GM18520 (cell line): ENCODE data around the gene SLMAP.

ENCODE experiments used
- ATAC-seq: cut with Tn5 transposase; IDR thresholded peaks from one replicate; pipeline ENCODE4 v1.9.1; 2021; ENCODE audit not compliant: unreplicated experiment

Gene SLMAP

DNA sequence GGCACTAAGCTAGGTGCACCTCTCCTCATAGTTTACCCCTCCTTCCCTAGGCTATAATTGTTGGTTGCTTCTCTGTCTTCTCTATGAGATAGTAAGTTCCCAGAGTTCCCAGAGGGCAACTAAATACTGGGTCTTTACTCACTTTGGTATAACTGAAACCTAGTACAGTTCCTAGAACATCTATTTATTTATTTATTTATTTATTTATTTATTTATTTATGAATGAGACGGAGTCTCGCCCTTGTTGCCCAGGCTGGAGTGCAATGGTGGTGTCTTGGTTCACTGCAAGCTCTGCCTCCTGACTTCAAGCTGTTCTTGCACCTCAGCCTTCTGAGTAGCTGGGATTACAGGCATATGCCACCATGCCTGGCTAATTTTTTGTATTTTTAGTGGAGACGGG is 181.0 kb downstream of the SLMAP start:
- ATAC-seq = no peak

DNA sequence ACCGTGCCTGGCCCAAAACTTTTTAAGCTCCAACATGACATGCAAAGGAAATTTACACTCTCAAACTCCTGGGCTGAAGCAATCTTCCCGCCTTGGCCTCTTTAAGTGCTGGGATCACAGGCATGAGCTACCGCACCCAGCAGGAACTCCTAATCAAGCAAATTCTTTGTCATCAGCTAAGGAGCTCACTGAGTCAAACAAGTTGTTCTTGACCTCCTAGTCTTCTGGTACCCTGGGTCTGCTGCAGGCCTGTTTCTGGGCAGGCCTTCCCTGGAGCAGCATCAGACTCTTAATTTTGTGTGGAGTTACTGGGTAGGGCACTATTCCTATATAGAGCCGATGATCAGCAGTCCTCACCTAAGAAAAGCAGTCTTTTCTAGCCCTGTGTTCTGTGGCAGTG is 183.7 kb downstream of the SLMAP start:
- ATAC-seq = no peak

DNA sequence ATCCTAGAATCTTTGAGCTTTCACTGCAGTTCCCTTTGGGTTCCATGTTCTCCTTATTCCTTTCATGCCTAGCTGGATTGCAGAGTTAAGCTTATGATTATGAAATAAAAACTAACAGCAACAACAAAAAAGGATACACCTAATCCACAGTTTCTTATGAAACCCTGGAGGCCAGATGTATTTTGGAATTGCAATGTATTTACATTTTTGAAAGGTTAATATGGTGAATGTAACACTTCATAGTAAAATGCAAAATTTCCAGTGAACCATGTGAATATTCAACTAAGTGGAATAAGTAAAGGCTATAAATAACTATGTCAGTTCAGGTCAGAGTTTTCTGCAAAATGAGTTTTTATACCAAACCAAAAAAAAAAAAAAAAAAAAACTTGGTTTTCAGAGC is 186.3 kb downstream of the SLMAP start:
- ATAC-seq = no peak

DNA sequence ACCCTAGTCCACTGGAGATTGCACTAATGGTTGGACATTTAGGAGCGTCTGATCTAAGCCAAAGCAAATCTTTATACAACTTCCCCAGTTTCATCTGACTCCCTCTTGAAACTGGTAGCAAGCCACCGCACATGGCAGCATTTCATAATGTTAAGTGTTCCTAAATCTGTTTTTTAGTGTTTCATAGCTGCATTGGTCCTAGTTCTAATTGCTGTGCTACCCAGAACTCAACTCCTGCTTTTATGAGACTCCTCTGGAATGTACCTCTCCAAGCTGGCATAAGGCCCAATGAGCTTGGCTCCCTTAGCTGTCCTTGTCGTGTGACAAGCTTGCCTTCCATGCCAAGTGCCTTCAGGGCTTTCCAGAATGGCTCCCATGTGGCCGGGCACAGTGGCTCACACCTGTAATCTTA is 186.8 kb downstream of the SLMAP start:
- no peak for ATAC-seq

DNA sequence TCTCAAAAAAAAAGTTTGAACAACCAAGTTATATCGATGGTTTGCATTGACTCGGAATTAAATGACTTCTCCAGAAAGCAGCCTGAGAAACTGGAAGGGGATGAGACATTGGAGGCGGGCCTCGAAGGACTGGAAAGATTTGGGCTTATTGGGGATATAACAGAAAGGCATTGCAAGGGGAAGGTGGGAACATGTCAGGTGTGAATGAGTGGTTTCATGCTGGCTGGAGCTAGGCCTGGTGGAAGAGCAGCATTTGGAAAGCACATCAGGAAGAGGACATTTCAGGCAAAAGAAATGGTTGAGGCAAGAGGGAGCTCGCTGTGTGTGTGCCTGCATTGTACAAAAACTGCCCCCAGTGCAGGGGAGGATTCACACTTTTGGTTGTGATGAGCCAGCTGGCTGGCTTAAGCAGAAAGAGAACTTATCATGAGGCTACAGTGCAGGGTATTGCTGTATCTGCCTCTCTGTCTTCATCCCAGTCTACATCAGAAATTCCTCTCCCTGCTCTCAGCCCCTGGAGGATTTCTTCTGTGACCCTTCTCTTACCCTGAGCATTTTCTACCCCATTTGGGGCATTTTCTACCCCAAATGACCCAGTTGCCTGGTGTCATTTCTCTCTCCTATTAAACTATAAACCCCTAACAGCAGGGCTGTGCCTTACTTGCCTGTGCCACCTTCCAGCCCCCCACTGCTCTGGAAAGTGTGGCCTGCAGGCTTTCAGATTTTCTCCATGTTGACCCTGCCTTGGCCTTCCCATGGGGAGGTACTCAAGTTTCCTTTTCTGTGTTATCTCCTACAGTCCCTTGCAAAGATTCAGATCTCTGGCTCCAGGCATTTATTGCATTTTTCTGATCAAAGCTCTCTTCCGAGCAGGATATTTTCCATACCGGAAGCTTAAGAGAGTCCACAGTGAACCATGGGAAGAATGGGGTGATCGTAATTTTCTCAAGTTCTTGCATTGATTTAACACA is 187.7 kb downstream of the SLMAP start:
- ATAC-seq = no peak

DNA sequence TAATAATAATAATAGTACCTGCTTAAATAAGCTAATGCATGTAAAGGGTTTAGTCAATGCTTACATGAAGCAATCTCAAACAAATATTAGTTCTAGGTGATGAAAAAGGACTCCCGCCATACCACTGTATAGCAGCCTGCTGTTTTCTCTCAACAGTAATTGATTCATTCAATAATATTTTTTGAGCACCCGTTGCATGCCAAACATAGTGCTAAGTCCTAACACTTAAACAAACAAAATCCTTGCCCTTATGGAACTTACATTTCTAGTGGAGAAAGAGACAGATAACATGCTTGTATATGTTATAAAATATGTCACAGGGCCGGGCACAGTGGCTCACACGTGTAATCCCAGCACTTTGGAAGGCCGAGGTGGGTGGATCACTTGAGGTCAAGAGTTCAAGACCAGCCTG is 190.9 kb downstream of the SLMAP start:
- ATAC-seq = no peak

DNA sequence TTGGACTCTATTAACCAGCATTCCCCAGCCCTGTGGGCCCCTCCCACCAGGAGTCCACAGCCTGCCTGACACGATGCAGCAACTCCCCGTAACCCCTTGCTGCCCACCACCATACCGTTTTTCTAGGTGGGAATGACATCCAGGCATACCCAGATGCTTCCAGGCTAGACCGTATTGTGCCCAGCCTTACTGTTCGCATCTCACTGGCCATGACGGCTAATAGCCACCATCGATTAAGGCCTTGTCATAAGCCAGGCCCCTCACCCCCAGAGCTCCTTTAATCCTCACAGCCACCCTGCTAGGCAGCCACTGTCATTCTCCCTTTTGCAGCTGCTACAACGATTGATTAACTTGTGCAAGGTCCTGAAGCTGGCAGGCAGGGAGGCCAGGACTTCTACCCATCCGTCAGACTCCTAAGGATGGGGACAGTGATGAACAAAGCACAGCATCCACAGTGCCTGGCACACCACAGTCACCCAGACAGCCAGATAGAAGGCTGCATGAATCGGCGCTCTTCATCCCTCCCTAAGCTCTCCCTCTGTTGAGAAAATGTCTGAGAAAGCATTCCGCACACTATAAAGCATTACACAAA is 192.1 kb downstream of the SLMAP start:
- ATAC-seq = no peak

DNA sequence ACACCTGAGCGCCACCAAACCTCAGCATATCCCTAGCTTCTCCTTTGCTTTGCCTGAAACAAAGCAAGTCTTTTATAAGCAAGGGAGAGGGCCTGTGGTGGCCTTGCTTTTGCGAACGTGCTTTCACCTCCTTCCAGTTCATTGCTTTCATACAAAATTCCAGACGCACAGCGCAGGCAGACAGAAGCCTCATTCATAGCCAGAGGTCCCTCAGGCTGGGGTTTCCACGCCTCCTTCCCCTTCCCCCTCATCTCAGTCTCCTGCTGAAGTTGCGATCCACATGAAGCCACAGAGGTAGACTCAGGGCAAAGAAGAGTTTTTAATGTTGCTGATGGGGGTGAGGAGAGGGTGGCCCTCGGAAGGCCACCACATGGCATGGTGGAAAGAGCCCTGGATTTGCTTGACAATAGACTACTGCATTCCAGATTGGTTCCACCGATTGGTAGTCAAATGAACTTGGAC is 192.7 kb downstream of the SLMAP start:
- no peak for ATAC-seq

DNA sequence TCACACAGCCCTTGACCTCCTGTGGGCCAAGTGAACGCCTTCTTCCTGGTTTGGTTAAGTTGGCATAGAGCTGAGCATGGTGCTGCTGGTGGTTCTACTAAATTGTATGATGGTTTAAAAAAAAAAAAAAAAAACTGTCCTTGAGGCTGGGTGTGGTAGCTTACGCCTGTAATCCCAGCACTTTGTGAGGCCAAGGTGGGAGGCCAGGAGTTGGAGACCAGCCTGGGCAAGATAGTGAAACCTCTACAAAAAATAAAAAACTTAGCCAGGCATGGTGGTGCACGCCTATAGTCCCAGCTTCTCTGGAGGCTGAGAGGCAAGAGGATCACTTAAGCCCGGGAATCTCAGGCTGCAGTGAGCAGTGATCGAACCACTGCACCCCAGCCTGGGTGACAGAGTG is 193.2 kb downstream of the SLMAP start:
- ATAC-seq = no peak

DNA sequence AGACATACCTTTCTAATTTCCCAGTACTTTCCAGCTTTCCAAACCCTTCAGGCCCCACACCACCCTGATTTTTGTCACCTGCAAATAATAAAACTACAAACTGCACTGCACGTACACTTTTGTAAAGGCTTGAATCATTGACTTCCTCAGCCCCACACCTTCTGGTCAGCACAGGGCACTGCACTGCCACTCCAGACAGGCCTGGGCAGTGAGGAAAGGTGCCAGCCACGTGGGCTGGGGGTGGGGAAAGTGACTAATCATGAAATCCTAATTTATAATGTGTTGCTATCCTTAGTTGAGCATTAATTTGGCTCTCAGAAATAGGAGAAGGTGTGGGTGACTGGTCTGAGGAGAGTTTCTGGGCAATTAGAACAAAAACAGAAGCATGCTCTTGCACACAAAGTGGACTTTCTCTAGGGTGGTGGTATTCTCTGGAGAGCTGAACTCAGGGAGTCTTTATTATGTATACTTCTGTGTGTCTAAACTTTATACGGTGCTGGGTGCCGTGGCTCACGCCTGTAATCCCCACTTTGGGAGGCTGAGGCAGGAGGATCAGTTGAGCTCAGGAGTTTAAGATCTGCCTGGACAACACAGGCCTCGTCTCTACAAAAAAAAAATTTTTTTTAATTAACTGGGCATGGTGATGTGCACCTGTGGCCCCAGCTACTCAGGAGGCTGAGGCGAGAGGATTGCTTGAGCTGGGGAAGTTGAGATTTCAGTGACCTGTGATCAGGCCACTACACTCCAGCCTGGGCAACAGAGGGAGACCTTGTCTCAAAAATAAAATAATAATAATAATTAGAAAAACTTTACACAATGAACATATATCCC is 193.9 kb downstream of the SLMAP start:
- no peak for ATAC-seq

DNA sequence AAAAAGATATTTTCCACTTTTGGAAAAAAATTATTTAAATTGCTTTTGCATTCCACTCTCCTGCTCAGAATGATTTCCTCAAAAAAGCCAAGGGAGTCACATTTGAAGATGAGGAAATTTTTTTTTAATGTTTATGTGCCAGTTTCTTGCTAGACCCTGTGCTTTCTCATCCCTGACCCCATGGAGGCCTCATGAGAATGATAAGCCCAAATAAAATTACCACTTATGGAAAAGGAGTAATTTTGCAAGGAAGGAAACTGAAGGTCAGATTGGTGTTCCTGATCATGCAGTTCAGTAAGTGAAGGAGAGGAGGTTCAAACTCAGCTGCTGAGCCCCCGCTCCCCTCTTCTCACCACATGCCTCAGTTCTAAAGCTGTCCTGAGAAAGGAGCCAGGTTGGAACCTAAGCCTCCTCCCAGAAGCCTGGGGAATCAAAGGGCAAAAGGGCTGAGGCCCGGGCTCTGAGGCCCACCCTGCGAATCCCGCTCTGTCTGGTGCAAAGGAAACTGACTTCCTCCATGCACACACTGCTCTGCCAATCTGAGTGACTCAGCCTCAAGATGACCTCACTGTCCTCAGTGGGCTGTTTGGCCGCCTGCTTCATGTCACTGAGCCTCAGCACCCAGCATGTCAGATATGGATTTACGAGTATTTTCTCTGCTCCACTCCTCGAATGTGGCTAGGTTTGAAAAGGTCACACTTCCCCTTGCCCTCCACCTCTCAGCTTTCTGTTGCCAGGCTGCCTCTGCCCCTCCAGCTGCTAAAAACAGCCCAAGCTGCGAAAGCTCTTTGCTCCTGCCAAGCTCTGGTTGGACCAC is 195.2 kb downstream of the SLMAP start:
- ATAC-seq = no peak

DNA sequence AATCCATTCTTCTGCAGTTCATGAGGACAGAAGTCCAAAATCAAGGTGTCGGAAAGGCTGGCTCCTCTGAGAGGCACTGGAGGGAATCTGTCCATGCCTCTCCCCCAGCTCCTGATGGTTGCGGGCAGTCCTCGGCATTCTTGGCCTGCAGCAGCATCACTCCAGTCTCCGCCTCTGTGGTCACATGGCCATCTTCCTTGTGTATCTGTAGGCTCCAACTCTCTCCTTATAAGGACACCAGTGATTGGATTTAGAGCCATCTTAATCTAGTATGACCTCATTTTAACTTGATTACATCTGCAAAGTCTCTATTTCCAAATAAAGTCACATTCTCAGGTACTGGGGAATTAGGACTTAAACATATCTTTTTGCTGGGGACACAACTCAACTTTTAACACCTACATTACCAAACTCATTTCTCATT is 196.1 kb downstream of the SLMAP start:
- ATAC-seq = no peak

DNA sequence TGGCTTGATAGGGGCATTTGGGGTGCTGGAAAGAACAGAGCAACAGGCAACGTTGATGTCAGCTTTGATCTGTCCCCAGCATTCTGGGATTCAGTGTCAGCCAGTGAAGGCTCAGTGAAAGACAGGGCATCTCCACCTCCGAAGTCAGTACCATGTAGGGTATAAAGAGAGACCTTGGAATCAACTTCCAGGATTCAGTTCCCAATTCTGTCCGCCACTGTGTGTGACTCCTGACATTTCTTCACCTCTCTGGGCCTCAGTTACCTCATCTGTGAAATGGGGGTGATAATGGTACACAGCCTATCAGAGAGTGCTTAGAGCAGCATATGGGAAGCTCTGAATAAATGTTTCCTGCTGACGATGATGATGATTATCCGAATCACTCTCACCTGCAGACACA is 196.5 kb downstream of the SLMAP start:
- no peak for ATAC-seq

DNA sequence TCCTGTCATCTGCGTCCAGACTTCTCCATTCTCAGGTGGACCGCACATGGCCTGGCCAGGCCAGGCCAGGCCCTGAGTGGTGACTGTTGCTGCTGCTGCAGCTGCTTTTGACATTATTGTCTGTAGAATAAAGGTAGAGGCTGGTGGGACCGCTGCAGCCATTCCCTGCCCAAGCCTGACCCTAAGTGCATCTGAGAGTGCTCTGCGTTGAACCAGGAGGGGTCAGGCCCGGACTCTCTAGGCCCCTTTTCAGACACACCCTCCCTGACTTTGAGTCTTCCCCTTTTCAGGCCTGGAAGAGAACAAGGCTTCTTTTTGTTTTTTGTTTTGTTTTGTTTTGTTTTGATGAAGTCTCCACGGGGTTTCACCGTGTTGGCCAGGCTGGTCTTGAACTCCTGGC is 197.5 kb downstream of the SLMAP start:
- no peak for ATAC-seq

DNA sequence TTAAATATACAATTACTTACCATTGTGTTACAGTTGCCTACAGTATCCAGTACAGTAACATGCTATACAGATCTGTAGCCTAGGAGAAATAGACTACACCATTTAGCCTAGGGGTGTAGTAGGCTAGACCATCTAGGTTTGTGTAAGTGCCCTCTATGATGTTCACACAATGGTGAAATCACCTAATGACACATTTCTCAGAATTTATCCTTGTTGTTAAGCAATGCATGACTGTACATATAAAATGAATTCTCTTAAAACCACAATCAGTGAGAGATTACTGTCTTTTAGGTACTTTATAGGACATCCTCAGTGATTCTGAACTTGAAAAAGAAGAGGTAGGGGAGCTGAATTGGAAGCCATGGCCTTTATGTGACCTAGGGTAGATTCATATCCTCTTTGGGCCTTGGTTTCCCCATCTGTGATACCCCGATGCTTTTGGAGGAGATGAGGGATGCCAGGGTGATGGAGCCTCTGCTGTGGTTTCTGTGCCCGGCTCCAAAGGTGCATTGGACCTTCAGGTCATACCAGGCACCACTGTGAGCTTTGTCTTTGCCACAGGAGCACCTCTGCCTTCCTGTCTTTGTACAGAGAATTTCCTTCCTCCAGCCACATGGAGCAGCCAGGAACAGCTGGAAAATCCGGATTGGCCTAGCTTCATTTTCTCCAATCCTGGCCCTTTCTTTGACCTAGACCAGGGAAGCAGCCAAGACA is 200.2 kb downstream of the SLMAP start:
- ATAC-seq = no peak

DNA sequence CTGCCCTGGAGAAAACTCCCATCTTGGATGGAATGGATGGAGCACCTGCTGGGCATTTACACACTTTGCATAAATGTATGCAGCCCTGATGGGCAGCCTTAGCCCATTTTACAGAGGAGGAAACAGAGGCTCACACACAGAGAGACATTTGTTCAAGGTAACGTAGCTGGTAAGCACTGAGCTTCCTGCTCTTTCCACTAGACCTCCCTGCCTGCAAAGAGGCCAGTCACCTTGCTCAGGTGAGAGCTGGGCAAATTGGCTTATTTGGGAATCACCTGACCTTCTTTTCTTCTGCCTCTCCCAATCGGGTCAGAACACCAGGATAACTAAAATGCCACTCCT is 200.7 kb downstream of the SLMAP start:
- ATAC-seq = no peak

DNA sequence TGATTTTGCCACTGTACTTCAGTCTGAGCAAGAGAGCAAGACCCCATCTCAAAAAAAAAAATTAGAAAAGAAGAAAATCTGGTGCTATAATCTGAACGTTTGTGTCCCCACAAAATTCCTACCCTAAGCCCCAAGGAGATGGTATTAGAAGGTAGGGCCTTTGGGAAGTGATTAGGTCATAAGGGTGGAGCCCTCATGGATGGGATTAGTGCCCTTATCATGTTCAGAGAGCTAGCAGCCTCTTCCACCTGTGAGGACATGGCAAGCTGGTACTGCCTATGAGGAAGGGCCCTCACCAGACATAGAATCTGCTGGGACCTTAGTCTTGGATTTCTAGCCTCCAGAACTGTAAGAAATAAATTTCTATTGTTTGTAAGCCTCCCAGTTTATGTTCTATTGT is 201.7 kb downstream of the SLMAP start:
- no peak for ATAC-seq

DNA sequence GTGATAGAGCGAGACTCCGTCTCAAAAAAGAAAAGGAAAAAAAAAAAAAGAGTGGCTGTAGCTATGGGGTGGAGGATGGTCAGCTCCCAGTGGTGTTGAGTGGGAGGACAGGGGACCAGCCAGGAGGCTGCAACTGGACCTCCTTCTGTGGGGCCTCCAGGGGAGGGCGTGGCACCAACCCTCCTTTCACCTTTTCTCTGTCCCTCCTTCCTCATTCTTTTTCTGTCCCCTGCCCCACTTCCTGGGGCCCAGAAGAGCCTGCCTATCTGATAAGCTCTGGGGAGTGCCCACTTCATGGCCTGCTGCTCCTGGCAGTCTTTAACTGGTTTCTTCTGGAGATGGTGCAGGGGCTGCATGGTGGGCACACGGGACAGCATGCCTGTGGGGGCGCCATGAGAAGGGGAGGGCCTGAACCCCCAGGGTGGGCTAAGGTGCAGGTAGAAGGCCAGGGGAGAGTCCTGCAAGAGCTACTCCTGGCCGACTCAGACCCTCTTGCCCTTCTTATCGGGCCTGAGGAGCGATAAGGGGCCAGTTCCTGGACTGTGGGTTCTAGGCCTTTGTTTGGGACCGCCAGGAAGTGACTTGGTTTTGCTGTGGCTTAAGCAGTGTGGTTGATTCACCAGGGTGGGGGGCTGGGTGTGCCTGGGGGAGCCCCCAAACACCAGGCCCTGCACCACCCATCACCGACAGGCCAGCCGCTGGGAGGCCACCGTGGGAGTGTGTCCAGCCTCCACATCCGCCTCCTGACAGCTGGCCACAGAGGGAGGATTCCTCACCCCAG is 202.7 kb downstream of the SLMAP start:
- ATAC-seq = no peak

DNA sequence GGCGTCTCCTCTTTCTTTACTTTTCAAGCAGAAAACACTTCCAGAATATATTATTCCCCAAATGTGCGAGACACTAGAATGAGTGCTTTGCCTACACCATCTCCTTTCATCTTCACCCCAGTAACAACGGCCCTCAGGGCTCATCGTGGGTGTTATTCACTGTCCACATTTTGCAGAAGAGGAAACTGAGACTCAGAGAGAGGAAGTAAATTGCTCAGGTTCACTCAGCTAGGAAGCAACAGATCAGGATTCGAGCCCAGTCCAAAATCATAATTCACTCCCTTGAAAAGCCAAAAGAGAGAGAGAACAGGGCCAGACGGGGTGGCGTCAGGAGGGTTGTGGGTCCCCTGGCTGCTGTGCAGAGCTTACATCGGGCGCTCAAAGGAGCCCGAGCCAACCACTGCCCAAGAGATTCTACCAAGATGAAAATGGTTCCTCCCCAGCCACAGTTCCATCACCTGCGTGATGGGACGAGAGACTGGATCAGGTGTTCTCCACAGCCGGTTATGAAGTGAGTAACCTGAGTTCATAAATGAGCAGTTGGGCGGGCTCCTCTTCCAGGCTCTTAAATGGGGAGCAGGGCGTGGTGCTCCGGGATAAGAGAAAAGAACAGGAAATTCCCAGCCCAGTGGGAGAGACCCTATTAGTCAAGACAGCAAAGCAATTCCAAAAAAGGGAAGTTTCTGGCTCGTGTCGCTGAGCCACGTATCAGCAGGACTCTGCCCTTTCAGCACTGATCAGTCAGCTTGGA is 203.5 kb downstream of the SLMAP start:
- no peak for ATAC-seq
